Prostate gland (tissue), 2 donors: Measurements from ENCODE around the gene TMC8. TPM values are rescaled to one million over a fixed set of nuclear protein-coding genes. Genes with fewer than 3 reads are reported as not detected.

Source experiments
- DNase-seq: peaks from one replicate; pipeline ENCODE4 v3.0.0-alpha.2; 2019; ENCODE audit warnings: low spot score
- H3K27ac ChIP-seq, 2 donors: fragments of 200-600 bp; sonication (generic); 2 replicates each; pipeline ENCODE4 v1.5.1; 2017 to 2019
- H3K27me3 ChIP-seq: fragments of 200-600 bp; sonication (generic); replicated peaks from 2 replicates; pipeline ENCODE4 v1.5.1; 2019; ENCODE audit not compliant: insufficient read depth
- H3K36me3 ChIP-seq, 2 donors: fragments of 200-600 bp; sonication (generic); 1 replicate in 1 of 2; 2 replicates in 1 of 2; pipeline versions ENCODE4 v1.5.1 to v1.8.1; 2017 to 2019
- H3K4me1 ChIP-seq: fragments of 200-600 bp; sonication (generic); replicated peaks from 2 replicates; pipeline ENCODE4 v1.5.1; 2019
- H3K4me3 ChIP-seq, 2 donors: fragments of 200-600 bp; sonication (generic); 2 replicates each; pipeline ENCODE4 v1.5.1; 2017 to 2019
- H3K9me3 ChIP-seq: fragments of 200-600 bp; sonication (generic); 2 replicates; pipeline ENCODE4 v1.5.1; 2017
- CTCF ChIP-seq, 4 experiments: fragments of 200-600 bp in 2 of 4; fragments of 450-650 bp in 2 of 4; sonication (generic) in 2 of 4; IDR thresholded peaks; 1 replicate in 3 of 4; 2 replicates in 1 of 4; pipeline ENCODE4 v1.5.1; 2016 to 2019; ENCODE audit warnings: antibody characterized with exemption in 4 of 4, mild to moderate bottlenecking in 2 of 4, moderate library complexity in 2 of 4
- POLR2A ChIP-seq: fragments of 450-650 bp; IDR thresholded peaks from one replicate; pipeline ENCODE4 v1.6.1; 2016; ENCODE audit warnings: antibody characterized with exemption, mild to moderate bottlenecking
- POLR2AphosphoS5 ChIP-seq: sonication (generic); formaldehyde crosslinking; IDR thresholded peaks from one replicate; pipeline ENCODE4 v1.6.1; 2017; ENCODE audit warnings: antibody characterized with exemption
- WGBS: methylation state at CpG from one replicate; pipeline ENCODE4 v1.1.5; 2018; 5-methylcytosine and 5-hydroxymethylcytosine counted together
- intact Hi-C: fragments of 100-400 bp; cut with DNase I; formaldehyde crosslinking; loops from one replicate; pipeline ENCODE4 v1.14.2; 2022
- total RNA-seq, 2 donors: library from RNA; depleted of rRNA; stranded (reverse); fragments of >200 nt; gene quantifications; one replicate each; pipeline ENCODE4 v1.1.0, GENCODE V29; 2016

Gene TMC8
- total RNA-seq, 2 donors from 2014 or later: 1.2 to 3.3 TPM

DNA sequence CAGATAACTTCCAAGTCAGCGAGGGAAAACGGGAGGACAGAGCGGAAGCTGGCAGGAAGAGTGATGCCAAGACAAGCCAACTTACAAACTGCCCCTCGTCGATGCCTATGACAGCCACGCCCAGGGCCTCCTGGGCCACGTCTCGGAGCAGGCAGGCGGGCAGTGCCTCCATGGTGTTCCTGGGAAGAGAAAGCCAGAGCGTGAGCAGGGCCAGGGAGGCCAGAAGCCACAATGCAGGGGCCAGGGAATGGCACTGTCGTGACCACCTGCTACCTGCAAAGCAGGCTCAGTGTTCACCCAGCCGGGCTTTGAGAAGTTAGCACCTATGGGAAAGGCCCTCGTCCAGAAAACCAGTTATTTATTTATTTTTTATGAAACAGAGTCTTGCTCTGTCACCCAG is 51.9 kb downstream of the TMC8 start:
- Histone ChIP-seq H3K36me3 (no peaks in the 10 kb centered on the region), H3K4me1 (peaks cover 18% of the 10 kb centered on the region), H3K27ac (no peak overlapping the region), H3K9me3 (no peaks in the 10 kb centered on the region), H3K4me3 (no peak overlapping the region), H3K27me3 (no peaks in the 10 kb centered on the region)
- intact Hi-C loops: no loop called here
- TF ChIP-seq CTCF (IDR thresholded peaks at IDR 0.05) (no peak), POLR2AphosphoS5 (no peak), POLR2A (no peak)
- DNase-seq: no peak
- 92% methylated on average over 13 of the region's 13 CpGs for WGBS

DNA sequence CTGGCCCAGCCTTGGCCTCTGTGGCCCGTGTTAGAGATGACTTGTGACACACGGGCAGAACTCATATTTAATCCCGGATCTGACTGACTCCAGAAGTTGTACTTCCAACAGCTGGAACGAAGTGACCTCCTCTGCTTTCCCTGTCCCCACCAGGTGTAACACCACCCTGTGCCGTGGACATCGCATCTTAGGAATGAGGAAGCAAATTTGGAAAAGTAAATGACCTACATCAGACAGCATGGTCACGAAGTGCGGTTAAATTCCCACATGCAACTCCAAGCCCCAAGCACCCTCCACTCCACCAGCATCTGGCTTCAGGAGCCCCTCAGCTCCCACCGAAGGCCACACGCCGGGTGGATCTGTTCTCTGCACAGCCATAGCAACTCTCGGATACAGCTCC is 53.3 kb downstream of the TMC8 start:
- WGBS: 75% methylated on average over 12 of the region's 12 CpGs

GRCh38 chr17:78184351-78184750 is 53.8 kb downstream of the TMC8 start:
- peaks cover 18% of the 10 kb centered on the region for H3K4me1 ChIP-seq
- TF ChIP-seq POLR2A (no peak), POLR2AphosphoS5 (peak; percentile 58)
- intact Hi-C loops: no loop called here
- H3K27ac ChIP-seq: peak overlapping the region; percentile 83 to 87
- H3K36me3 ChIP-seq: no peaks in the 10 kb centered on the region
- H3K27me3 ChIP-seq: no peaks in the 10 kb centered on the region
- H3K9me3 ChIP-seq: no peaks in the 10 kb centered on the region
- 23% methylated on average over 10 of the region's 10 CpGs for WGBS
- peak; percentile 77 for DNase-seq
- H3K4me3 ChIP-seq: peak overlapping the region in 1 of 2 donors; percentile 18

More for the DNA sequence above, 53.3 kb downstream of the TMC8 start:
- Histone ChIP-seq H3K4me1 (peaks cover 18% of the 10 kb centered on the region), H3K4me3 (no peak overlapping the region), H3K27me3 (no peaks in the 10 kb centered on the region), H3K9me3 (no peaks in the 10 kb centered on the region), H3K36me3 (no peaks in the 10 kb centered on the region), H3K27ac (peak overlapping the region; percentile 83 to 87)
- intact Hi-C loops: no loop called here
- TF ChIP-seq POLR2A: no peak
- no peak for TF ChIP-seq POLR2AphosphoS5
- no peak for TF ChIP-seq CTCF (IDR thresholded peaks at IDR 0.05)
- no peak for DNase-seq

DNA sequence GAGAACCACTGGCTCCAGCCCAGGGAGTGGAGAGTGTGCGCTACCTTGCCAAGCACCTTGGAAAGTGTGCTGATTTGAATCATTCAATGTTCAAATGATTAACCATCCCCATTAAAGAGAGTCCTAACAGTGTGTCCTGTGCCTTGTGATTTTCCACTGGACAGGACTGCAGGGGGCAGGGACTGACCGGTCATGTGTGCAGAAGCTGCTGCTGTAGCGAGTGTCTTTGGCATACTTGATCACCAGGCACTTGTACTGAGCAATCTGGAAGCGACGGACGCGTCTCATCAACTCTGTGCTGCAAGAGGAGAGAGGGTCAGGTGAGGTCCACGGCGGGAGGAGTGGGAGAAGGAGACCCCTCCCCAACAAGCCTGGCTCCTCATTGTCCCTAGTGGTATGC is 54.3 kb downstream of the TMC8 start:
- H3K27ac ChIP-seq: peak overlapping the region; percentile 83 to 87
- DNase-seq: peak; percentile 63

GRCh38 chr17:78185981-78186691 is 55.6 kb downstream of the TMC8 start:
- intact Hi-C loops: no loop called here
- WGBS: 52% methylated on average over 10 of the region's 10 CpGs
- H3K36me3 ChIP-seq: no peaks in the 10 kb centered on the region
- TF ChIP-seq CTCF (IDR thresholded peaks at IDR 0.05) (no peak), POLR2AphosphoS5 (no peak), POLR2A (no peak)
- peak overlapping the region; percentile 83 to 87 for H3K27ac ChIP-seq
- H3K4me3 ChIP-seq: peak overlapping the region; percentile 28 to 38
- H3K4me1 ChIP-seq: peaks cover 18% of the 10 kb centered on the region
- DNase-seq: no peak
- H3K9me3 ChIP-seq: no peaks in the 10 kb centered on the region
- no peaks in the 10 kb centered on the region for H3K27me3 ChIP-seq

More for the DNA sequence above, 54.3 kb downstream of the TMC8 start:
- intact Hi-C loops: no loop called here
- TF ChIP-seq POLR2AphosphoS5: peak; percentile 67
- TF ChIP-seq CTCF (IDR thresholded peaks at IDR 0.05): peak in 1 of 4 experiments; percentile 23
- no peak for TF ChIP-seq POLR2A
- Histone ChIP-seq H3K4me1 (peaks cover 18% of the 10 kb centered on the region), H3K4me3 (peak overlapping the region; percentile 3 to 18), H3K9me3 (no peaks in the 10 kb centered on the region), H3K36me3 (no peaks in the 10 kb centered on the region), H3K27me3 (no peaks in the 10 kb centered on the region)
- 29% methylated on average over 9 of the region's 9 CpGs for WGBS
